H9 (cell line): ENCODE data around the gene GRK1. TPM values are rescaled to one million over a fixed set of nuclear protein-coding genes. Genes with fewer than 3 reads are reported as not detected.

Experiments
- DNase-seq: peaks from one replicate; pipeline ENCODE4 v3.0.0-alpha.2; 2017
- H2AFZ ChIP-seq: one replicate; pipeline ENCODE4 v1.6.1; 2013; ENCODE audit warnings: mild to moderate bottlenecking, low read length, control low read depth, moderate library complexity
- H2AK5ac ChIP-seq: 2 replicates; pipeline ENCODE4 v1.6.1; 2013; ENCODE audit warnings: low read length, control low read depth, mixed read lengths; ENCODE audit not compliant: insufficient read length
- H2BK120ac ChIP-seq: one replicate; pipeline ENCODE4 v1.6.1; 2013; ENCODE audit warnings: low read depth, mild to moderate bottlenecking, low read length, control low read depth, inconsistent platforms; ENCODE audit not compliant: poor library complexity, severe bottlenecking
- H2BK12ac ChIP-seq: 2 replicates; pipeline ENCODE4 v1.6.1; 2013; ENCODE audit warnings: low read length, control low read depth, mixed read lengths, low read depth; ENCODE audit not compliant: insufficient read length
- H2BK15ac ChIP-seq: 2 replicates; pipeline ENCODE4 v1.6.1; 2013; ENCODE audit warnings: low read depth, low read length, control low read depth
- H2BK20ac ChIP-seq: one replicate; pipeline ENCODE4 v1.6.1; 2013; ENCODE audit warnings: low read depth, mild to moderate bottlenecking, low read length, control low read depth, inconsistent platforms; ENCODE audit not compliant: poor library complexity, severe bottlenecking
- H2BK5ac ChIP-seq: 2 replicates; pipeline ENCODE4 v1.6.1; 2013; ENCODE audit warnings: low read length, control low read depth, mixed read lengths; ENCODE audit not compliant: insufficient read length
- H3K14ac ChIP-seq: 2 replicates; pipeline ENCODE4 v1.6.1; 2013; ENCODE audit warnings: low read length, control low read depth; ENCODE audit not compliant: insufficient read depth
- H3K18ac ChIP-seq: 2 replicates; pipeline ENCODE4 v1.6.1; 2013; ENCODE audit warnings: low read depth, mild to moderate bottlenecking, mixed read lengths, low read length, control low read depth; ENCODE audit not compliant: insufficient read length
- H3K23ac ChIP-seq: 2 replicates; pipeline ENCODE4 v1.6.1; 2013; ENCODE audit warnings: low read length, control low read depth, mixed read lengths, low read depth; ENCODE audit not compliant: insufficient read length
- H3K23me2 ChIP-seq: 2 replicates; pipeline ENCODE4 v1.6.1; 2013; ENCODE audit warnings: low read depth, mild to moderate bottlenecking, mixed read lengths, low read length, control low read depth; ENCODE audit not compliant: insufficient read length, poor library complexity, severe bottlenecking
- H3K27ac ChIP-seq: 2 replicates; pipeline ENCODE4 v1.5.1; 2013; ENCODE audit warnings: low read length, control low read depth, mixed read lengths, low read depth; ENCODE audit not compliant: insufficient read length
- H3K27me3 ChIP-seq: 2 replicates; pipeline ENCODE4 v1.6.1; 2013; ENCODE audit warnings: low read length, control low read depth, inconsistent platforms; ENCODE audit not compliant: insufficient read depth
- H3K4ac ChIP-seq: 2 replicates; pipeline ENCODE4 v1.6.1; 2013; ENCODE audit warnings: low read depth, mild to moderate bottlenecking, control low read depth, inconsistent platforms, low read length, moderate library complexity
- H3K4me1 ChIP-seq: 2 replicates; pipeline ENCODE4 v1.6.1; 2013; ENCODE audit warnings: low read length, control low read depth, inconsistent platforms; ENCODE audit not compliant: insufficient read depth
- H3K4me2 ChIP-seq: 2 replicates; pipeline ENCODE4 v1.6.1; 2013; ENCODE audit warnings: low read length, control low read depth, mixed read lengths; ENCODE audit not compliant: insufficient read length, insufficient read depth
- H3K56ac ChIP-seq: 2 replicates; pipeline ENCODE4 v1.6.1; 2013; ENCODE audit warnings: low read depth, mild to moderate bottlenecking, mixed read lengths, low read length, control low read depth; ENCODE audit not compliant: insufficient read length
- H3K79me1 ChIP-seq: 2 replicates; pipeline ENCODE4 v1.6.1; 2013; ENCODE audit warnings: low read depth, mild to moderate bottlenecking, moderate library complexity, low read length, control low read depth, inconsistent platforms; ENCODE audit not compliant: insufficient read depth, poor library complexity, severe bottlenecking
- H3K79me2 ChIP-seq: 2 replicates; pipeline ENCODE4 v1.6.1; 2013; ENCODE audit warnings: low read length, control low read depth, inconsistent platforms; ENCODE audit not compliant: insufficient read depth
- H3K9ac ChIP-seq: 2 replicates; pipeline ENCODE4 v1.6.1; 2013; ENCODE audit warnings: low read length, control low read depth, mixed read lengths; ENCODE audit not compliant: insufficient read length; ENCODE audit errors: extremely low read depth
- H3K9me3 ChIP-seq: one replicate; pipeline ENCODE4 v1.6.1; 2013; ENCODE audit warnings: low read depth, low read length, inconsistent platforms; ENCODE audit not compliant: control insufficient read depth
- H3T11ph ChIP-seq: one replicate; pipeline ENCODE4 v1.6.1; 2013; ENCODE audit warnings: mild to moderate bottlenecking, low read length, control low read depth, inconsistent platforms
- H4K20me1 ChIP-seq: one replicate; pipeline ENCODE4 v1.6.1; 2013; ENCODE audit not compliant: control insufficient read depth, insufficient read length, insufficient read depth
- H4K5ac ChIP-seq: 2 replicates; pipeline ENCODE4 v1.6.1; 2013; ENCODE audit warnings: low read depth, mild to moderate bottlenecking, mixed read lengths, low read length, control low read depth; ENCODE audit not compliant: insufficient read length
- H4K8ac ChIP-seq: replicated peaks from 2 replicates; pipeline ENCODE4 v1.6.1; 2013; ENCODE audit warnings: low read length, control low read depth, mixed read lengths, low read depth; ENCODE audit not compliant: insufficient read length
- H4K91ac ChIP-seq: 2 replicates; pipeline ENCODE4 v1.6.1; 2013; ENCODE audit warnings: low read depth, mild to moderate bottlenecking, moderate library complexity, mixed read lengths, low read length, control low read depth; ENCODE audit not compliant: insufficient read length
- H3K27ac Mint-ChIP-seq, 3 experiments: 2 replicates in 2 of 3; 3 replicates in 1 of 3; pipeline ENCODE4 v1.8.0; 2020 to 2021; ENCODE audit warnings: mixed read lengths in 3 of 3, mild to moderate bottlenecking in 1 of 3, moderate library complexity in 1 of 3
- H3K27me3 Mint-ChIP-seq: 2 replicates; pipeline ENCODE4 v1.8.0; 2021; ENCODE audit warnings: low read depth, mild to moderate bottlenecking, moderate library complexity, mixed read lengths
- H3K36me3 Mint-ChIP-seq, 3 experiments: 2 replicates in 2 of 3; 3 replicates in 1 of 3; pipeline ENCODE4 v1.8.0; 2020 to 2021; ENCODE audit warnings: low read depth in 3 of 3, mixed read lengths in 3 of 3; ENCODE audit not compliant: insufficient read depth in 1 of 3
- H3K4me1 Mint-ChIP-seq, 2 experiments: 2 replicates each; pipeline ENCODE4 v1.8.0; 2020; ENCODE audit warnings: mixed read lengths in 2 of 2
- H3K4me3 Mint-ChIP-seq, 2 experiments: 2 replicates in 1 of 2; 3 replicates in 1 of 2; pipeline ENCODE4 v1.8.0; 2020 to 2021; ENCODE audit warnings: mild to moderate bottlenecking in 2 of 2, mixed read lengths in 2 of 2, moderate library complexity in 1 of 2
- H3K9me3 Mint-ChIP-seq, 2 experiments: 2 replicates in 1 of 2; 3 replicates in 1 of 2; pipeline ENCODE4 v1.8.0; 2020; ENCODE audit warnings: mild to moderate bottlenecking in 2 of 2, mixed read lengths in 2 of 2, moderate library complexity in 1 of 2
- CTCF ChIP-seq: fragments of 200-600 bp; sonication (generic); conservative IDR thresholded peaks from 3 replicates; pipeline ENCODE4 v1.8.0; 2021; ENCODE audit warnings: antibody characterized with exemption, mild to moderate bottlenecking
- WGBS: extraction: QIAGEN DNeasy Blood & Tissue Kit; methylation state at CpG from one replicate; pipeline ENCODE4 v1.1.7; 2013; ENCODE audit warnings: missing lambda C conversion rate, low lambda C conversion rate, mixed read lengths; ENCODE audit not compliant: insufficient read length; ENCODE audit errors: extremely low coverage; 5-methylcytosine and 5-hydroxymethylcytosine counted together
- total RNA-seq: library from RNA; stranded (reverse); gene quantifications from 2 replicates; pipeline ENCODE4 v1.2.1, GENCODE V29; 2021

The GRK1 gene
- total RNA-seq, 1 experiment from 2014 or later = 0.31 TPM

- H4K91ac ChIP-seq = no peak overlapping the region
- no peaks in the 10 kb centered on the region for H3K9me3 ChIP-seq
- no peak for TF ChIP-seq CTCF
- no peak overlapping the region for H2BK5ac ChIP-seq
- Mint-ChIP-seq H3K27ac (no peak overlapping the region), H3K36me3 (no peaks in the 10 kb centered on the region; a peak in 2 of 7 replicates), H3K27me3 (peaks cover 9% of the 10 kb centered on the region; the same call in 1 of the 2 replicates), H3K4me1 (peaks cover 7 to 16% of the 10 kb centered on the region in 2 experiments), H3K4me3 (no peak overlapping the region; a peak in 1 of 5 replicates), H3K9me3 (peaks cover 0 to 4% of the 10 kb centered on the region in 2 experiments; a peak in 2 of 5 replicates)
- H2AFZ ChIP-seq = no peak overlapping the region
- no peaks in the 10 kb centered on the region for H3K23me2 ChIP-seq
- H3K23ac ChIP-seq = no peak overlapping the region
- H3K4me1 ChIP-seq = no peaks in the 10 kb centered on the region
- no peak overlapping the region for H2BK15ac ChIP-seq
- H3K18ac ChIP-seq = no peak overlapping the region
- no peak overlapping the region for H3K4ac ChIP-seq
- H2BK12ac ChIP-seq = no peak overlapping the region
- no peaks in the 10 kb centered on the region for H3K79me1 ChIP-seq
- H2BK20ac ChIP-seq = no peak overlapping the region
- no CpG with 5 or more reads among the region's 5 CpGs for WGBS
- no peak overlapping the region for H3K27ac ChIP-seq
- H3K14ac ChIP-seq = no peak overlapping the region
- no peak overlapping the region for H4K5ac ChIP-seq
- DNase-seq = no peak
- H2BK120ac ChIP-seq = no peak overlapping the region
- H3K4me2 ChIP-seq = no peak overlapping the region
- no peak overlapping the region for H4K8ac ChIP-seq
- H3K27me3 ChIP-seq = no peaks in the 10 kb centered on the region
- no peaks in the 10 kb centered on the region for H4K20me1 ChIP-seq
- H3K56ac ChIP-seq = no peak overlapping the region
- no peak overlapping the region for H3K9ac ChIP-seq
- no peak overlapping the region for H2AK5ac ChIP-seq
- H3T11ph ChIP-seq = no peak overlapping the region
- H3K79me2 ChIP-seq = no peaks in the 10 kb centered on the region
Measured at GRCh38 chr13:113769106-113769505, 102.1 kb downstream of the GRK1 start.
